ENCODE results near the gene ADAMTS2.

GRCh38 chr5:179309383-179309670 lies 35.9 kb downstream of the ADAMTS2 start:
- no peak for TF ChIP-seq EZH2 (IDR thresholded peaks at IDR 0.05; ENCODE audit: low read length, missing control alignments)
- TF ChIP-seq, protein P1, sequence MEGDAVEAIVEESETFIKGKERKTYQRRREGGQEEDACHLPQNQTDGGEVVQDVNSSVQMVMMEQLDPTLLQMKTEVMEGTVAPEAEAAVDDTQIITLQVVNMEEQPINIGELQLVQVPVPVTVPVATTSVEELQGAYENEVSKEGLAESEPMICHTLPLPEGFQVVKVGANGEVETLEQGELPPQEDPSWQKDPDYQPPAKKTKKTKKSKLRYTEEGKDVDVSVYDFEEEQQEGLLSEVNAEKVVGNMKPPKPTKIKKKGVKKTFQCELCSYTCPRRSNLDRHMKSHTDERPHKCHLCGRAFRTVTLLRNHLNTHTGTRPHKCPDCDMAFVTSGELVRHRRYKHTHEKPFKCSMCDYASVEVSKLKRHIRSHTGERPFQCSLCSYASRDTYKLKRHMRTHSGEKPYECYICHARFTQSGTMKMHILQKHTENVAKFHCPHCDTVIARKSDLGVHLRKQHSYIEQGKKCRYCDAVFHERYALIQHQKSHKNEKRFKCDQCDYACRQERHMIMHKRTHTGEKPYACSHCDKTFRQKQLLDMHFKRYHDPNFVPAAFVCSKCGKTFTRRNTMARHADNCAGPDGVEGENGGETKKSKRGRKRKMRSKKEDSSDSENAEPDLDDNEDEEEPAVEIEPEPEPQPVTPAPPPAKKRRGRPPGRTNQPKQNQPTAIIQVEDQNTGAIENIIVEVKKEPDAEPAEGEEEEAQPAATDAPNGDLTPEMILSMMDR (conservative IDR thresholded peaks at IDR 0.05 in 1 of 2, IDR thresholded peaks at IDR 0.05 in 1 of 2; ENCODE audit: low read depth in 1 of 2, low read length in 2 of 2): no peak
